ENCODE results near the gene TTLL10. TPM values are rescaled to one million over a fixed set of nuclear protein-coding genes. Genes with fewer than 3 reads are reported as not detected.
"Not testable (repeated sequence)": the region's sequence is repeated elsewhere in the genome, so short reads cannot be mapped to it uniquely, and the experiment has no call there.

Gene TTLL10
- total and polyA plus RNA-seq, 10 donors = 0.02 to 0.34 (median 0.10) TPM; not detected in 6

DNA sequence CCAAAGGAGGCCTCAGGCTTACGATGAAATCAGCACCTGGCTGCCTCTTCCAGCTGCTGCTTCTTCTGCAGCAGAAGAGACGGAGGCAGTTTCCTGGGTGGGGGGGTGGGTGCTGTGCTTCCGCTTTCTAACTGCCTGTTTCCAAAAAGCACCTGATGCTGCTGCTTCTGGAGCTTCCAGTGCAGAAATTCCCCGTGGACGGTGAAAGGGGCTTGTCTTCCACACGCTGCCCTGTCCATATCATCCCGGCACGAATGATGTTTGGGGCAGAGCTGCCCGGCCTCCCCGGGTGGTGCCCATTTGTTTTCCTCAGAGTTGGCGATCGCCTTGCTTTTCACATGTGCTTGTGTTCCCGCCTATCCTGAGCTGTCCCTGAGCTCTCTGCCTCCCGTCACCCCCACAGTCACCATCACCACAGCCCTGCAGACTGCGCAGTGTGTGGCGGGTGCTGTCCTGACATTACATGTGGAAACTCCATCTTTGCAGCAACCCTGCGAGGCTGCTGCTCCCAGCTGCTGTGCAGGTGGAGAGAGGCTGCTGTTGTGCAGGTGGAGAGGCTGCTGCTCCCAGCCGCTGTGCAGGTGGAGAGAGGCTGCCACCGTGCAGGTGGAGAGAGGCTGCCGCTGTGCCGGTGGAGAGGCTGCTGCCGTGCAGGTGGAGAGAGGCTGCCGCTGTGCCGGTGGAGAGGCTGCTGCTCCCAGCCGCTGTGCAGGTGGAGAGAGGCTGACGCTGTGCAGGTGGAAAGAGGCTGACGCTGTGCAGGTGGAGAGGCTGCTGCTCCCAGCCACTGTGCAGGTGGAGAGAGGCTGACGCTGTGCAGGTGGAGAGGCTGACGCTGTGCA, 1.8 kb downstream of the TTLL10 start:
- Histone ChIP-seq H3K4me3 (no peak overlapping the region), H3K4me1 (peaks cover 0 to 46% (median 34%) of the 10 kb centered on the region in 6 donors), H3K27me3 (replicated peaks in 1 of 7) (peaks cover 0 to 100% (median 64%) of the 10 kb centered on the region in 7 donors), H3K36me3 (no peaks in the 10 kb centered on the region), H3K27ac (no peak overlapping the region), H3K9me3 (peaks cover 0 to 5% (median 0%) of the 10 kb centered on the region in 8 donors)
- intact Hi-C loops (cut with DNase I; ENCODE audit: low total_unique reads) = no loop called here
- no peak for TF ChIP-seq CTCF (IDR thresholded peaks at IDR 0.05 in 8 of 11, conservative IDR thresholded peaks at IDR 0.05 in 3 of 11)
- 83 to 87% (median 85%) methylated on average over 28 to 29 of the region's 29 CpGs for WGBS, 5 donors
- DNase-seq = peak; percentile 69

GRCh38 chr1:1176063-1176761, 2.5 kb downstream of the TTLL10 start:
- 51 to 70% (median 56%) methylated on average over 22 of the region's 22 CpGs for WGBS, 5 donors
- H3K9me3 ChIP-seq; H3K36me3 ChIP-seq; H3K27ac ChIP-seq; intact Hi-C loops (cut with DNase I; ENCODE audit: low total_unique reads); H3K4me3 ChIP-seq: not testable (repeated sequence)
- peaks cover 0 to 39% (median 27%) of the 10 kb centered on the region in 6 donors for H3K4me1 ChIP-seq
- H3K27me3 ChIP-seq (replicated peaks in 1 of 7) = peaks cover 0 to 100% (median 56%) of the 10 kb centered on the region in 7 donors
- peak; percentile 56 for DNase-seq

GRCh38 chr1:1176931-1177330, 3.3 kb downstream of the TTLL10 start:
- Histone ChIP-seq H3K9me3 (peaks cover 0 to 5% (median 0%) of the 10 kb centered on the region in 8 donors), H3K4me1 (peaks cover 0 to 32% (median 23%) of the 10 kb centered on the region in 6 donors), H3K4me3 (no peak overlapping the region), H3K27ac (no peak overlapping the region), H3K27me3 (replicated peaks in 1 of 7) (peaks cover 0 to 100% (median 49%) of the 10 kb centered on the region in 7 donors), H3K36me3 (no peaks in the 10 kb centered on the region)
- TF ChIP-seq POLR2AphosphoS5 (IDR thresholded peaks at IDR 0.05) = no peak
- WGBS, 5 donors = 76 to 86% (median 82%) methylated on average over 7 of the region's 7 CpGs
- intact Hi-C loops (cut with DNase I; ENCODE audit: low total_unique reads) = no loop called here
- DNase-seq = peak; percentile 15

GRCh38 chr1:1177452-1178206, 3.9 kb downstream of the TTLL10 start:
- Histone ChIP-seq H3K9me3 (peaks cover 0 to 5% (median 0%) of the 10 kb centered on the region in 8 donors), H3K4me1 (peaks cover 0 to 32% (median 20%) of the 10 kb centered on the region in 6 donors), H3K27ac (no peak overlapping the region), H3K36me3 (no peaks in the 10 kb centered on the region), H3K27me3 (replicated peaks in 1 of 7) (peaks cover 0 to 100% (median 52%) of the 10 kb centered on the region in 7 donors), H3K4me3 (no peak overlapping the region)
- 81 to 89% (median 83%) methylated on average over 15 to 21 of the region's 21 CpGs for WGBS, 5 donors
- intact Hi-C loops (cut with DNase I; ENCODE audit: low total_unique reads) = no loop called here
- DNase-seq = peak; percentile 23
- no peak for TF ChIP-seq CTCF (IDR thresholded peaks at IDR 0.05 in 8 of 11, conservative IDR thresholded peaks at IDR 0.05 in 3 of 11)
- no peak for TF ChIP-seq POLR2A (IDR thresholded peaks at IDR 0.05)
- no peak for TF ChIP-seq POLR2AphosphoS5 (IDR thresholded peaks at IDR 0.05)

Measured in spleen (tissue), 11 donors.